CD4-positive, alpha-beta T cell treated with Interferon gamma for 1 hour (primary cell): ENCODE data around the gene RMND5A.

Source experiments
- DNase-seq: peaks from one replicate; pipeline ENCODE4 v3.0.0-alpha.2; 2020

Gene RMND5A

DNA sequence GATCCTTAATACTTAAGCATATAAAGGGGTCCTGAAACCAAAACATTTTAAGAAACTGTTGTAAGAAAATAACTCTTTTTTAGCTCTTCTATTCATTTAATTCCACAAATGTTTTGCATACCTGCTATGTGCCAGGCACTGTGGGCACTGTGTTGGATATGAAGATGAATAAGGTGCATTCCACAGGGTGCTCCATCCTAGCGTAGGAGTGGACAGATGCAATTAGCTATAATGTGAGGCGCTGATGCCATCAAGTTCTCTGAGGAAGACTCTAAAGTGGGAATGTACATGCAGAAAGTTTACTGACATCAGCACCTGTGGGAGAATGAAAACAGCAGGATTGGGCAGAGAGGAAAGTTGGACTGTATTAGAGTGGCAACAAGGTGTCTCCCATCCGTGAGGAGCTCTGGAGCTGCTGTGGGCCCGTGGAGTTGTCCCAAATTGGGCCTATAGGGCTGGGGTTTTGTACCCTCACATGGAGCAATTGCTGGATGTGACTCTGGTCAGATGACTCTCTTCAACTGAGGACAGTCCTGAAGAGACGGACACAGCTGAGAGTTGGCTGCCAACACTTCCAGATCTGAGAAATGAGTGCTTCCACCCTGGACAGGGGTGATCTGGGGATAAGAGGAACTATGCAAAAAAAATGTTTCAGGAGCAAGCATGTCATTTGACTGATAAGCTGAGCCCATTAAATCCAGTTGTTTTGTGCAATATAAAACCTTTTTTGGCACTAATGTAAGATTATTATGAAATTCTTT, 48.3 kb downstream of the RMND5A start:
- no peak for DNase-seq

DNA sequence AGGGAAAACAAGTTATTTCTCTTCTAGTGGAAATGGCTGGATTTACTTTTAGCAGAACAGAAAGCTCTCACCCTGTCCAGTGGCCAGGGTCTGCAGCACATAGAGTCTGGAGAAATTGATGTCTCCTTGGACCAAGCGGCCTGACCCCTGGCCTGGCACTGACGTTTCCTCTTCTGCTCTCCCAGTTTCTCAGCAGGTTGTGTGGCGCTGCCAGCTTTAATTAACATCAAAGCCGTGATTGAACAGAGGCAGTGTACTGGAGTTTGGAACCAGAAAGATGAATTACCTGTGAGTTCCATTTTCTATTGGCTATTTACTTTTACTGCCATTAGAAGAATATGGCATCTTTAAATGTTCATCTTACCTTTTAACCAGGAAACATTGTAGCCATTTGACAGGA, 49.7 kb downstream of the RMND5A start:
- no peak for DNase-seq

DNA sequence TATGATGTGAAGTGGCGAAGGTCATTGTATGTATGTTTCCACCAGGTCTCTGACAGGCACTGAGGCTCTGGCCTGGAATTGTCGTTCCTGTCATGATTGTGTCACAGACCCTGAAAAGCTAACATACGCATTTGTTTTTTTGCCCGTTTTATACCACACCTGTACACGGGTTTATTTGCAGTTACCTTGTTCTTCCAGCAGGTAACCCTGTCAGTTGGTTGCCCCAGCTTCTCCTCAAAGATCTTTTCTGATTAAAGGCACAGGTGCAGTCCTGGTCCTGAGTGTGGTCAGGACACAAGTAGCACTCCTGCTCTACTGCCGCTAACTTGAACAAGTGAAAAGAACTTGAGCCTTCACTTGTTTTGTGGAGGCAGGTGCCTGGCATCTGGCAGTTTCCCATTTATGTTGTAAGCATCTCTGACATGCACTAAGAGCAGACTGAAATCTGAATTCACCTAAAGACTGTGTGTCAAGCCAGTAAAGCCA, 50.8 kb downstream of the RMND5A start:
- DNase-seq: no peak

DNA sequence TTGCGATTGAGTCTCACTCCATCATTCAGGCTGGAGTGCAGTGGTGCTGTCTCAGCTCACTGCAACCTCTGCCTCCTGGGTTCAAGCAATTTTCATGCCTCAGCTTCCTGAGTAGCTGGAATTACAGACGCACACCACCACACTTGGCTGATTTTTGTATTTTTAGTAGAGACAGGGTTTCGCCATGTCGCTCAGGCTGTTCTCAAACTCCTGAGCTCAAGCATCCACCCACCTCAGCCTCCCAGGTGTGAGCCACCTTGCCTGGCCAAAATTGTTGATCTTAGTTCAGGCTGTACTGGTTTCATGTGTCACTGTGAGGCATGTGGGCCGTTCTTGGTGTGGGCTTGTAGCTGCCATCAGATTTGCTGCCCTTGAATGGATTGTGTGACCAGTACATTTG, 52.5 kb downstream of the RMND5A start:
- no peak for DNase-seq

DNA sequence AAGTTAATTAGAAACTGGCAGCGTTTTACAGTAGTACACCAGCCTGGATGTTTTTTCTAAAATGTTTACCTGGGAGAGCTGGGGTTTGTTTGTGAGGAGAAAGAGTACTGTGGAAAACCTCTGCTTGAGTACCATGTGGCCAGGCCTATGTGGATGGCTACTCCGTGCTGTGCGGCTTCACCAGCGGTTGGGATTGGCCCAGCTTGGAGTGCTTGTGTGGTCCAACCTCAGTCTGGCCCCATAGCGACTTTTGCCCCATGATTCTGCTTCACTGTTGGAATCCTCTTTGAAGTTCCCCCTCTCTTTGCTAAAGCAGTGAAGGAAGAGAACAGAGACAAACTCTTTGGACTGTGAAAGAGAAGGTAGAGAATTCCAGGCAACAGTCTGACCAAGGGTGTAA, 54.8 kb downstream of the RMND5A start:
- DNase-seq: no peak

DNA sequence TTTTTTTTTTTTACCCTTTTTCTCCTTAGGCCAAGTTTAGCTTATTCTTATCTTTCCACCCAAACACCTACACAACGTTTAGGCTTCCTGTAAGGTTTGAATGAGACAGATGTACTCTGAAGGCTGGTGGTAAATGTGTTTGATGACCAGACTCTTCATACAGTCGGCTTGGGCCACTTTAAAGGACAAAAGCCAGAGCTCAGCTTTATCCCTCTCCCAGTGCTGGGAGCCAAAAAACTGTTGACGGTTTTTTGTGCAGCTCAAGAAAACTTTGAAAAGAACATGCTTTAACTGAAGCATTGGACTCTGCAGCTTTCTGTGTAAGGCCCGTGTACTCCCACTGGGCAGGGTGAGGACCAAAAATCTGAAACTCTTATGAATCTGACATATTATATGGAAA, 55.2 kb downstream of the RMND5A start:
- DNase-seq: no peak

DNA sequence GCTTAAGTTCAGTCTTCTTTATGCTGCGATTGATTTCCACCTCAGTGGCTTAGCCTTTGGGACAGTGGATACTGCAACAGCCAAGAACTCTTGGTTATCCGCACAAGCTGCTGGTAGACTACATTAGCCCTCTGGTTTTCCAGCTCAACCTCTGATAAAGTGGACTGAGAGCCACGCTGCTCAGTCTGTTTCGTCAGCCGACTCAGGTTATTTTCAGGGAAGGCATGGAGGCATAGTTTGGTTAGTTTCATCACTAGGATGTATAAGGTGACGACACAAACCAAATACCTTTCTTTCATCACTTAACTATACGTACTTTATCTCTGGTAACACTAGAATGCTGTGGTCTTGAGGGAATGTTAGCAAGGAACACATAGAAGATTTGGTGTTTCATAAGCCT, 56.4 kb downstream of the RMND5A start:
- DNase-seq: no peak

DNA sequence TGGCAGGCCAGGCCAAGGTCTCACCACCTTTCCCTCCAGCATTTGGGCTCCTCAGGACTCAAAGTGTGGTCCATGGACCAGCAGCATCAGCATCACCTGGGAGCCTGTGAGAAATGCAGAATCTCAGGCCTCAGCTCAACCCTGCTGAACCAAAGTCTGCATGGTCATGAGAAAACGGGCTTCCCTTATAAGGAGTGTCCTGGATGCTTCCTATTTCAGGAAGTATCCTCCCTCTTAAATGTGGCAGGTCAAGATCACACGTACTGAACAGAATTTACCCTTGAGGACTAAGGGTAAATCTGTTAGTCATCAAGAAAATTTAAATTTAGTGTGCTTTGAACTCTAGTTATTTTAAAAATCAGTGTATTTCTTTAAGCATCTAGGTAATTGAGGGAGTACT, 58.9 kb downstream of the RMND5A start:
- DNase-seq: no peak

DNA sequence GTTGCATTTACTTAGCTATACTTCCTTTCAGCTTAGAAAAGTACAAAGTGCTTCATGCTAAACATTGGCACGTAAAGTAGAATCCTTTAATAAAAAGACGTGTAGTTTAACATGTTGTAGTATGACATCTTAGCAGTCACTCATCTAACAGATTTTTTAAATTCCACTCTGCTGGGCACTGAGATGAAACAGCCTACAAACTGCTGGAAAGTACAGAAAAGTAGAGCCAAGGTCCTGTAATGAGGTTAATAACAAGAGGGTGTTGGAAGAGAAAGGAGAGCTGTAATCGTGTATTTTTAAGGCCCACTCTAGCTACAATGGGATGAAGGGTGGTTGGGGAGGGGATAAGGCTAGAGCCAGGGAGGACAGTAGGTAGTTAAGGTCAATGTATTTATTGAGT, 59.9 kb downstream of the RMND5A start:
- no peak for DNase-seq

DNA sequence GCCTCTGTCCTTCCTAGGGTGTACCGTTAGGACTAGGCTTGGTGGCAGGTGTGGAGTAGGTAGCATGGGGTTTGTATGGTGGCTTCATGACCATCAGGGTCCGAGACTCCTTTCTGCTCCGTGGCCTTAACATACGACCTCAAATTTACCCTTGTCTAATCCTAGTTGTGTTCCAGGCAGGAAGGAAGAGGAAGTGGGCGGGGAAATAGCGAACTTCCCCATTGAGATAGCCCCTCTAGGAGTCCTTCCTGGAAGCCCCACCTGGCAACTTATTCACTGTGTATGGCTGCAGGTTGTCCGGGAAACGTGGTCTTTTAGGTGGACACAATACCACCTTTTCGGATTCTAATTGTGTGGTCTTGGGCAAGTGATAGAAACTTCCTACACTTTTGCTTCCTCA, 61.3 kb downstream of the RMND5A start:
- no peak for DNase-seq

DNA sequence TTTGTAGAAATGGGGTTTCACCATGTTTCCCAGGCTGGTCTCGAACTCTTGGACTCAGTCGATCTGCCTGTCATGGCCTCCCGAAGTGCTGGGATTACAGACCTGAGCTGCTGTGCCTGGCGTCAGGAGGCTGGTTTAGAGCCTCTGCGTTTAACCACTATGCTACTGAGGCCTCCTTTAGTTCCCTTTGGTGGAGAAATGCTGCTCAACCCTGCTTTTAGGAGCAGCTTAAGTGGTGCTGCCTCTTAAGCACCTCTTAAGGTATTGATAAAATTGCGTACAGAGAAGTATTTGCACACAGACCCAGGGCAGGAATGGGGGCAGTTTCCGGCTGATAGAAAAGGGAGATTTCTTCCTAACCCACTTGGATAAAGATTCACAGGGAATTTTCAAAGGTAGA, 62.7 kb downstream of the RMND5A start:
- DNase-seq: no peak

DNA sequence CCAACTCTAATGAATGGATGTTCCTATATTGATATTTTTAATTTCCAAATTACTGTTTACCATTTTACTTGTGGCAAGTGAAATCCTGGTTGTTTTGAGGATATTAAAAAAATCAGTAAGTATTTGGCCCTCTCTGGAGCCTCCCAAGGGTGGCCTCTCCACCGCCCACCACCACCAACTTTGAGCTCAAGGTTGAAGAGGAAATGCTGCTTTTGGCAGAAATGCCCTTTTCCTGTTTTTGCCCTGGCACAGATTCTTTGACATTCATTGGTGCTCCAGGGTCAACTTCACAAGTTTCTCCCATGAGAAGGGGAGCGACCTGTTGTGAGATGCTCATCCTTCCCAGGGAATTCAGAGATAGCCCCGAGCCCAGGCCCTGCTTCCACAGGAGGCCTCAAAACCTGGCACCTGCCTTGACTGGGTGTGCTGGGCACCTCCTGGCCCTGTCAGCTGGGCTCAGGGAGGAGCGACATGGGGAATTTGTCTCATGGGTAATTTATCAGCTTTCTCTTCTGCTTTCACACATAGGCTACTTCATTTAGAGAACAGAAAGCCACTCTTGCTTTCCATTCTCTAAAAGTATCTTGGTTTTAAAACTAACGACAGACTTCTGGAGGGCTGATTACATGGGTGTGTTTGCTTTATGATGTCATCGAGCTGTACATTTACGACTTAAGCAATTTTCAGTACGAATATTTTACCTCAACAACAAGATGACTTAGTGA, 63.7 kb downstream of the RMND5A start:
- no peak for DNase-seq

DNA sequence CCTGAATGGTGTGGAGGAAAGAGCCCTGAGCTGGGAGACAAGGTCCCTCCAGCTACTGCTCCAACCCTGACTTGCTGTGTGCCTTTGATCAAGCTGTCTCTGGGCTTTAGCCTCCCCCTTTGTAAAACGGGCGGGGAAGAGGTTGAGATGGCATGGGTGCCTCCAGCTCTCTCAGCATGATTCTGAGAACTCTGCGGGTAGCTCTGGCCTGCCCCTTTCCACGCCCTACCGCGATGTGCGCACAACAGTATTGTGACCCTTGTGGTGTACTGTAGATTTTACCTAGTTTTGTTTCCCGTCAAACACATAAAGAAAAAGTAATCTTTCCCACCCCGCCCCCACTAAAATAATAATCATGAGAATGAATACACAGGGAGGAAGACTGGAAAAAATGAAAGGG, 65.4 kb downstream of the RMND5A start:
- DNase-seq: peak; percentile 71

DNA sequence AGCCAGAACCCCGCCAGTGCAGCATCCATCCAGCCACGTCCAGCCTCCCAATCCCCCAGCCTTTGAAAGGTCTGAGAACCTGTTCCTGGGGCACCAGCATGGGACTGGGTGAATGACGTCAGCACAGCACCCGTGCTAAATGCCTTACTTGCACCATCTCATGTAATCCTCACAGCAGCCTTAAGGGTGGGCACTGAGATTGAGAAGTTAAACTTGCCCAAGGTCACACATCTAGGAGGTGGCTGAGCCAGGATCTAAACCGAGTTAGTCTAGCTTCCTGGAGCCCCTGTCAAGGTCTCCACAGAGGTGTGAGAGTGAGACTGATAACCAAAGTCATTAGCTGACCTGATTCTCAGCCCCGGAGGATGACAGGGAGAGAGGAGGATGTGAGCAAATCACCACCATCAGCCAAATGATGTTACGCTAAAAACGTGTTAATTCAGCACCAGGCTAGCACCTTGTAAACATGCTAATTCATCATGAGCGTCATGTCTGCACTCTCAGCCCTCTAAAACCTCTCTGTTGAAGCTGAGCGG, 66.0 kb downstream of the RMND5A start:
- peak; percentile 75 for DNase-seq

DNA sequence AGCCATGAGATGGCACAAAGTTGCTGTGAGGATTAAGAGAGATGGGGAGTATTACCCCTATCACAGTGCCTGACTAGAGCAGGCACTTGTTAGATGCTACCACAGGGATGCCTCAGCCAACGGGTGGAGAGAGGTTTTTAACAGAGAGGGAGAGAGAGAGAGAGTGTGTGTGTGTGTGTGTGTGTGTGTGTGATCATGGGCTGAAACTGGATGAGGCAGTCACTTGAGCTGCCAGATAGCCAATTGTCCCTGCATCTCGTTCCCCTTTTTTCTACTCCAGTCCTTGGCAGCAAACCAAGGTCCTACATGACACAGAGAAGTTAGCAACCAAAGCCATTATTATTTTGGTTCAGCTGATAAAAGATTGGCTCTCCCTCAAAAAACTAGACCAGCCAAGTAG, 67.6 kb downstream of the RMND5A start:
- peak; percentile 25 for DNase-seq

DNA sequence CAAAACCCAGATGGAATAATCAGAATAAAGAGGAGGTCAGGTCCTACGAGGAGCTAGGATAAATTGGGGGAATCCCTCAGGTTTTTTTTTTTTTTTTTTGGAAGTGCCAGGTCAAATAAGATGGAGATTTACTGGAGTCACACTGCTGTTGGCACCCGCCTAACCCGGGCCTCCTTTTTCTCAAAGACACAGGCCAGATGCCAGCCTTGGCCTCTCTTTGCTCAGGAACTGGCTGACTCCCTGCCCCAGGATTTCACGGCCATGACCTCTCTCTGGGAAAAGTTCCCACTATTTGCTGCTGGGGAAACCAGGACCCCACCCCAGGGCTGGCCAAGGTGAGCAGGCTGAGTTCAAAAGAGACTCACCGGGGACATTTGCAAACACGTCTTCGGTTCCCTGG, 68.1 kb downstream of the RMND5A start:
- no peak for DNase-seq

DNA sequence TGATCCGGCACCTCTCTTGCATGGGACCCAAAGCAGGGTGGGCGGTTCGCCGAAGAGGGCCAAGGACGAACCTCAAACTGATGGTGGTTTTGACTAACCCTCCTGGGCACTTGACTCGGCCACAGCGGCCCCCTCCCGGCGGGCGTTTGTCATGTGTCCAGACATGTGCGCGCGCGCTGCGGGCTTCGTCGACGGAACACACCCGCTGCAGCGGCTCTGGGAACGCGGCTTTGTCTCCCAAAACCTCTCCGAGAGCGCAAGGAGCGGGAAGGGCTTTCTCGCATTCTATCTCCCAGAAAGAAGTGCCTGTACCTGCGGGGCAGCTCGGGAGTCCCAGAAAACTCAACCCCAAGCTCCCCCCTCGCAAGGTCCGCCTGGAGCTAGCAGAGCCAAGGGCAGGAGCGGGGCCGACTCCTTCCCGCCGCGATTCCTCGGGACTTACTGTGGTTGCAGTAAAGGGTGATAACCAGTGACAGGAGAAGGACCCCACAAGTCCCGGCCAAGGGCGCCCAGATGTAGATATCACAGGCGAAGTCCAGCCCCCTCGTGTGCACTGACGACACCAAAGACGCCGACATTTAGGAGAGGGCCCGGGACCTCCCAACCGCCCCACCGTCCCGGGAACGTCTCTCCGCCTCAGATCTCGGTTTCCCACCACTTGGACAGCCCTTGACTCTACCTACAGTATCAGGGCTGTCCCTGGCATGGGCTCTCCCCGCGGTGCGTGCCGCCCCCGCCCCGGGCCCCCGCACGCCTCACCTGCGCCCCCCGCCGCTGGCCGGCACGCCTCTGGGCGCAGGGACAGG, 69.0 kb downstream of the RMND5A start:
- DNase-seq: no peak

DNA sequence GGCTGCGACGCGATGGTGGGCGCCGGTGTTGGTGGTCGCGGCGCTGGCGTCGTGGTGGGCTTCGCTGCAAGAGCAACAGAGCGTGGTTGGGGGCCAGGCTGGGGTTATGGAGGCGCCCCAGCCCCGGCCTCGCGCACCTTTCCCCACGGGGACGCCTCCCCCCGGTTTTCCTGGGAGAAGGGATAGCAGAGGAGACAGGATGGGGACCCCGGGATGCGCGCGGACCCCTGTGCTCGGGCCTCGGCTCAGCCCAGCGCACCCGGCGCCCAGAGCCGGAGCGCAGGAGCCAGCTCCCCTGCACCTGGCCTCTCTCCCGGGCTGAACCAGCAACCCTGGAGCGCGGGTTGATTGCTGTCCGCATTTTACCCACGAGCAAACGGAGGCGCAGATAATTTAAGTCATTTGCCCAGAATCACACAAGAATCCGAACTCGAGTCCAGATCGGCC, 69.6 kb downstream of the RMND5A start:
- DNase-seq: no peak

DNA sequence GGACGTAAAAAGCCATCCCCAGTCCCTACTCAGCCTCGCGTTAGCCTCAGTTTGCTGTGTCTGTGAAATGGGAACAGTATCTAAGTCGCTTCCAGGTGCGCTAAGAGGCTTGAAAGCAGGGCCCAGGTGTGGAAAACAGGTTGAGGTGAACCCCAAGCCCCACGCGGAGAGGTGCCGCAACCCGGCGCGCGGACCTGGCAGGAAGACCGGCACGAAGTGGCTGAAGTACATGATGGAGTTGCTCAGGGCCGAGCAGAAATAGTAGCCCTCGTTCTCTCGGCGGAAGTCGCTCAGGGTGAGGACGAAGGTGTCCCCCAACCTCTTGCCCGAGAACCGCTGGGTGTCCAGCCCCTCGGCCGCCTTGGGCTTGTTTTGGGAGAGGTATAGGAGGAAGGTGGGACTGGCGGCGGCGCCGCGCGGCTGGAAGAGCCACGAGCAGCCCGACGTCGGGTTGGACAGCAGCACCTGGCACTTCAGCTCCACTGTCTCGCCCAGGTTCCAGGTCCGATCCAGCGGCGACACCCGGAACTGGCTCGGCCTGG, 70.1 kb downstream of the RMND5A start:
- no peak for DNase-seq

DNA sequence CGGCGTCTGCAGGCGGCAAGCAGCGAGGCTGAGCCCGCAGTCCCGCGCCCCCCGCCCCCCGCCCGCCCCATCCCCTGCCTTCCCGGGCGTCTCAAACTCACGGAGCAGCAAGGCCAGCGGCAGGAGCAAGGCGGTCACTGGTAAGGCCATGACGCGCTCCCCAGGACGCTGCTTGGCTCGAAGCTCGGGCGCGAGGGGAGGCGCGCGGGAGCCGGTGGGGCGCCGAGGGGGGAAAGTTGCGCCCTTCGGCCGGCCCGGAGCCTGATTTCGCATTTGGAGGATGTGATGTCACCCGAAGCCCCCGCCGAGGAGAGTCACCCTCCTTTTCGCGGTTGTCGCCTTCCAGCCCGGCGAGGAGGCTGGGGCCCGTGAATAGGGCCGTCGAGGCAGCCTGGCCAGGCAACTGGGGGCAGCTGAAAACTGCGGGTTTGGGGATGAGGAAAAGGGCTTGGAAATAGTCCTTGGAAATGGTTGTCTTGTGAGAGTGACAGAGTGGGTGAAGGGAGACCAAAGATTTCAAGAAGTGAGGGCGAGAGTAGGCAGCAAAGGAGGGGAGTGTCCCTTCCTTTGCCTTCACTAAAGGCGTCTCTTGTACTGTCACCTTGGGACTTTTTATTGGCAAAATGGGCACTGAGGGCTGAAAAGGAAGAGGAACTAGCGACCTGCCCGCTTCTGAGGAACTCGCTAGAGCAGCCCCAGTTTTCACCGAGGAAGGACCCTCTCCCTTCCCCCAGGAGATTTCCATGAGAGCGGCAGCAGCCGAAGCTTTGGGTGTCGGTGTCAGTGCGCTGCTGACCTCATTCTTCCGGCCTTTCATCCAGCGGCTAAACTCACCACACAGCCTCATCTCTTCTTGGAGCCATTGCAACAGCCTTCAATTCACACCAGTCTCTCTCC, 70.8 kb downstream of the RMND5A start, which contains the start of gene CD8A:
Gene CD8A, minus strand, starts transcription at position 238 of the 897 bp plus-strand sequence. Its CDS starts 88 bp downstream, at position 150.
- peak; percentile 58 for DNase-seq

DNA sequence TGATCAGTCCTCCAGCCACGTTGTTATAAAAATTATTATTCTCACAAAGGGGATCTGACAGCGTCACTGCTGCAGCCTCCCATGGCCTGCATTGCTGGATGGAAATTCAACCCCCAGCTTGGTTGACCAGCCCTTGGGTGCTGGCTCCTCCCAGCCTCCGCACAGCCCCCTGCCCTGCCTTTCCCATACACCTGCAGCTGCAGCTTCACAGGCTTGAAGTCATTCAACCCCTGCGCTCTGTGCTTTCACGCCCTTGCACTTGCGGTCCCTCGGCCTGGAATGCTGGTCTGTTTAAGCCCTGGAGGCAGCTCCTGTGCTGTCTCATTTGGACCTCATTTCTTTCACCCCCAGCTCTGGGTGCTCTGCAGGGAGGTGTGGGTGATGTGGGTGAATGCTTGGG, 71.5 kb downstream of the RMND5A start:
- no peak for DNase-seq

DNA sequence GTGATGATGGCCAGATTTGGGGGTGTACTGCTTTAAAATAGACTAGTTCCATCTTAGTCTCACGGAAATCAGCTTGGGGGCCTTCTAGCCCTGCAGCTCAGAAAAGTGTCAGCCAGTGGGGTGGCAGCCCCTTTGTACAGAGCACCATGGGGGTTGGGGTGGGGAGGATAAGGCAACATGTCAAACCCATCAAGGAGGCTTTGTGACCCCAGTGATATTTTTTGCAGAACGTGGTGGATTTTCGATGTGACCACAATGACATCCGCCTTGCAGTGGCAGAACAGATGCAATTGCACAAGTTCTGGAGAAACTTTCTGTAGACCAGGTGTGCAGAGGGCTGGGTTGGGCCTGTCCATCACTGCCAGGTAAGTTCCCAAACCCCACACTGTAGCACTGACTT, 73.7 kb downstream of the RMND5A start:
- DNase-seq: peak; percentile 13
